IPS DF 4.7 (cell line): ENCODE measurements around the gene SLC12A8.

Experiments
- DNase-seq: peaks from one replicate; pipeline ENCODE4 v3.0.0-alpha.2; 2013; ENCODE audit warnings: low spot score; ENCODE audit errors: extremely low read depth

SLC12A8 gene

DNA sequence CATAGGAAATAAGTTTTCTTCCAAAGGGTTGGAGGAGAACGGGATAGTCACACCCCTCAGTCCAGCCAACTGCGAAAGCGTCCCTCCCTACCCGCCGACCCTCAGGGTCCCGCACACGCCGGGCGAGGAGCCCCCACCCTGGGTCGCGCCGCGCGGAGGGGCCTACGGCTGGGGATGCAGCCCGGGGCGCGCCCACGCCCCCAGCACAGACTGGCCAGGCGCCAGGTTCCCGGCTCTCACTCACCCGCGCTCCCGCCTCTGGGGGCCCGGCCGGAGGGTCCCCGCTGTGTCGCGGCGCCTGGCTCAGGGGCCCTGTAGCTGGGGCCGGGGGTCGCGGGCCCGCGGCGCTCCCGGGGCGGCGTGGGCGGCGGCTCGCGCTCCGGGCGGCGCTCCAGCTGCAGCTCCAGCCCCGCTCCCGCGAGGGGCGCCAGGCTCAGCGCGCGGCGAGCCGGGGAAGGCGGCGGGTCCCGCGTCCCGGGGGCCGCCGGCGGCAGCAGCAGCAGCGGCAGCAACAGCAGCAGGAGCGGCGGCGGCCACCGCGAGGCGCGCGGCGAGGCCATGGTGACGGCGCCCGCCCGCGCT, 157.1 kb downstream of the SLC12A8 start:
- DNase-seq: no peak

DNA sequence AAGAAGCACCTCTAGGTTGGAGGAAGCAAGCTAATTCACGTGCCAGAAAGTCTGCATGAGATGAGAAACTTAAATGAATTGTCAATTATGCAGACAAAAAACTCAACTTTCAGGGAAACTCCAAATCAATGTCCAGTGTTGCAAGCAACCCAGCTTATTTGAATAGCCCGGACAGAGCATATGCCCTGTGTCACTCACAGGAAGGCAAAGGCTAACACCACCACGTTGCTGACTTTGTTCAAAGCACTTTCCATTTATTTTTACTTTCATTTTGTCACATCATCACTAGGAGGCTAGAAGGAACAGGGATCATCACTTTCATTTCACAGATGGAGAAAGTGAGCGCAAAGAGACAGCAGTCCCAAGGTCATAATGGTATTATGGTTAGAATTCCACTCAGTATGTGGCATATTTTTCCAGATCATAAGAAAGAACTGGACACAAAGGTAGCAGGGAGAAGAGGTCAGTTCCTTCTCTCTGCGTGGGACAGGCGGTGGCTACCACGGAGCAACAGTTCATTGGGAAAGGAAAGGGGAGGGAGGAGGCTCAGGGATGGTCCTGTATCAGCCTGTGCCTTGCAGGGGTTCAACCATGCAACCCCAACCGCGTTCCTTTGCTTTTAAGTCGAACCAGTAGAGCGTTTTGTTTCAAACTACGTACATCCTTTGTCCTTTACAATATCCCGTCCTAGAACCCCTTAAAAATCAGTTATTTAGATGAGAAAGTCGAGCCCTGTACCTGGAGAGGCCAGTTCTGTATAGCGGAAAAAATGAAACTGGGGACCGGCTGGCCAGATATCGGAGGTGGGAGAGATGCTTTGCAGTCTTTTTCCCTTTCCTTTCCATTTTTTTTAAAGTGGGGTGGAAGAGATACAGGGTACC, 157.9 kb downstream of the SLC12A8 start:
- no peak for DNase-seq

DNA sequence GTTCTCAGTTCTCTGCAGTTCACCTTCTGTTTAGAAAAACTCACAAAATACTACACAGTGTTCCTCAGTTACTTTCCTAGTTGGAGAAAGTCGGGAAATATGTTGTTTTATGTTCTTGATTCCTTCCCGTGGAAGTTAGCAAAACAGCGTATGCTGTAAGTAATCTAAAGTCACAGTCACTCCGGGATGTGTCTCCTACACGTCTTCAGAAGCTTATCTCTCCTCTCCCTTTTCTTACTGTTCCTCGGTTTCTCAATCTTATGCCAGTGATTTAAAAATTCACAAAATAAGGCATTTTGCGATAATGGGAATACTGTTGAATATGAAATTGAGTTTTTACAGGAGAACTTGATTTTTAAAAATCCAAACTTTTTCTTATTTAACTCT, 158.5 kb downstream of the SLC12A8 start:
- DNase-seq: no peak

DNA sequence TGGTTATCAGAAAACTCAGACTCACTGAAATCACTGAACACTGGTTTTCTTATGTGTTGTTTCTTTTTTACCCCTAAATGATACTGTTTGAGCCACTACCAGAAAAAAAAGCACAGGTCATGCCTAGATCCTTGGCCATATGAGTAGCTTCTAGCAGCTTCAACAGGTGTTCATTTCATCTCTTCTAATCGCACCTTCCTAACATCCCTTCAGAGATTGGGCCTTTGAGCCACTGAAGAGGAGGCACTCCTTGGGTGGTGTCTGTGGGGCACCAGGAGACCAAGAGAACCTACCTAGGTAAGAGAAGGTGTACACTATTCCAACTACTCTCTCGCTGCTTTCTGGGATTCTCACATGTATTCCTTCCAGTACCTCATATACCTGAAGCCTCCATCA, 159.2 kb downstream of the SLC12A8 start:
- no peak for DNase-seq

DNA sequence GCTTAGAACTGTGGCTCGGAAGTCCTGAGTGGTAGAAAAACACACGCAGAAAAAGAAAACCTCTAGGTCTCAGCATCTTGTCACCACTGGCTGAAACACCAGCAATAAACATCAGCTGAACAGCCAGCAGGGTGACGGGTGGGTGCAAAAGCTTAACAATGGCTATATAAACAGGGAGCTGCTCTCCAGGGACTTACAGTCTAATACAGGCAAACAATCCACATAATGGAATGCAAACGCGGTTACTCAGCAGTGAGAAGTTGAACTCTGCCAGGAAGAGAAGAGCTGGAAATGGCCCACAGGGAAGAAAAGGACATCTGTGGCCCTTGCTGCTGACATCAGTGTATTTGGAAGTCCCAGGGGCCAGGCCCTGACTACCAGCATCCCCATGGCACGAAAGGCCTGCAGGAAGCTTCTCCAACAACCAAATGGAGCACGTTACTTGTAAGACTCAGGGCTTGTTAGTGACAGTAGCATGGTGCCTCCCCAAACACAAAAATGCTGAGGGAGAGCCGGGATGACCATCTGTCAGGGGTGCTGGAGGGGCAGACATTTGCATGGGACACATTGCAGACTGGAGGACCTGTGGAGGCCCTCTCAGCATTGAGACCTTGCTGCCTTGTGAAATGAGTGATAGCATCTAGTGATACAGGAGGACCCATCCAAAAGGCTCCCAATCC, 159.8 kb downstream of the SLC12A8 start:
- DNase-seq: no peak

DNA sequence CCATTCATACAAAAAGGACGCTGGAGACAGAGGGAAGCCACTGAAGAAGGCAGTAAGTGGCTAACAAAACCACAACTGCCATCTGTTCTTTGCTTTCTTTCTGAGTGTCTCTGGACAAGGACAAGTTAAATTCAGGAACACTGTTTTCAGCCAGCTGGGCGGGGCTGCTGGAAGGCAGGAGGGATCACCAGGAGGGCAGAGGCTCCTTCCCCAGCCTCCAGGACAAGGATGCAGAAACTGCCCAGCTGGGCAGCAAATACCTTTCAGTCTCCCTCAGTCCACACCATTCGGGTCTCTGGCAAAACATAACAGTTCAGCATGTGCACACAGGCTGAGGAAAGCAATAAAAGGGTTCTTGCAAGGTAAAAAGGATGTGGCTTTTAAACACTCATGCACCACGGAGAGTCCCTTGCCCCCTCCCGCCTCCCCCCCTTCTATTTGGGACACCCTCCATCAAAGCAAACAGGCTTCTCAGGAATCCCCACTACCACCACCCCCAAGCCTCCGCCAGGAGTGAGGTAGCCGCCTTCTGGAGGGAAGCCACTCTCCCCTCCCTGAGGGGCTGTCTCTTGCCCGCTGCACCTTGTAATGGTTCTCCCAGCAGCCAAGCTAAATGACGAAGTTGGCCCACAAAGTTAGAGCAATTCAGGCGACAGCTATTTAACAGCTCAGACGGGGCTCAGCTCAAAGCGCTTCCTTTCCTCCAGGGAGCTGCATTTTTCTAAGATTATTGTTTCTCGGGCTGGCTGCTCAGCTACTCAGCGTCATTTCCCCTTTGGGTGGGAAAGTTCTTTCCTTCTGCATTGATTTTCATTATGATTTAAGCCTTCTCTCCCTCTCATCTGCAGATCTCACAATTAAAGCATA, 160.6 kb downstream of the SLC12A8 start:
- DNase-seq: no peak

DNA sequence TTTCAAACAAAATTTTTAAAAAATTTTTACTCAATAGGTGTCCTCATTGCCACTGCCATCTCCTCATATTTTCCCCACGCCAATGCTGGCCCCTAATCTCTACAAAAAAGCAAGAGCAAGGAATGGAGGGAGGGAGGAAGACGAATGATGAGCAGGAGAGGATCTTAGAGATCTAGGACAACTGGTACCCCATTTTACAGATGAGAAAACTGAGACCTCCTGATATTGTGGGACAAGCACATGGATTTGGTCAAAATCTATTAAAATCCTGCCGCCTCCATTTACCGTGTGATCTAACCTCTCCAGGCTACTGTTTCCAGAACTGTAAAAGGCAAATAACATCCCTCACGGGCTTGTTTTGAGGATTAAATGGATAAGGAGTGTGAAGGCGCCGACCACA, 161.3 kb downstream of the SLC12A8 start:
- DNase-seq: no peak

DNA sequence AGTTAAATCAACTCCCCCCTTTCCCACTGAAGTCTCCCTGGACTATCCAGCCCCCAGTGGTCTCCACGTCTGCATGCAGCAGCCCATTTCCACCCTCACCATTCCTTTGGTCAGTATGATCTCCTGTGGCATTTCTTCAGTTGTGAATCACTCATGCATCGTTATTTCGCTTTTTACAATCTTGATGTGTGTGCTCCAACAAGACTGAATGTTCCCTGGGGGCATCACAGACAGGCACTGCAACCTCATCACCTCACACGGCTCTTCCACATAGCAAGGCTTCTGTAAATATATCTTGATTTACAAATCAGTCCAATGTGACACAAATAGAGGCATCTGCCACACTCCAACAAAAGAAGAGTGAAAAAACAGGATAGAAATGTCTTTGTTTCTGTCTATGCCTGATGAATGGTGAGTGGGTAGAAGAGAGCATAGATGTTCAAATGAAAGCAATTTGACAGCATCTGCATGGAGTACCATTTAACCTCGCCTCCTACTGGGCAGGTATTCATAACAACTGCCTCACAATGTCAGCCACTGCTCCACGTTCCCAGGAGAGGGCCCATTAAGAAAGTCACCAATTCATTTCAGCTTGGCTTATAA, 162.0 kb downstream of the SLC12A8 start:
- DNase-seq: no peak

DNA sequence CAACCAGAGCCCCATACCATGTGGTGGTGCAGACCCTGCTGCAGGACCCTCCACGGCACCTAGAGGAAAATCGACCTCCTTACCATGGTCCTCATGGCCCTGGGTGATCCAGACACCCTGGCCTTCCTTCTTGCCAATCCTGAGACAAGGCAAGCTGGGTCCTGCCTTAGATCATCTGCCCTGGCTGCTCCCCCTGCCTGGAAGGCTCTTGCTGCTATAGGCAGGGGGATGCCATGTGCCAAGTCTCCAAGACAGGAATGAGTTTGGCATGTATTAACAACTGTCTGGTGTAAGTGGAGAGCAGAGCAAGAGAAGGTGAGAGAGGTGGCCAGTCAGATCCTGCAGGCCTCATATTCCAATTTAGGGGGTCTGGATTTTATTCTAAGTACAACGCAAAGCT, 164.3 kb downstream of the SLC12A8 start:
- DNase-seq: no peak

DNA sequence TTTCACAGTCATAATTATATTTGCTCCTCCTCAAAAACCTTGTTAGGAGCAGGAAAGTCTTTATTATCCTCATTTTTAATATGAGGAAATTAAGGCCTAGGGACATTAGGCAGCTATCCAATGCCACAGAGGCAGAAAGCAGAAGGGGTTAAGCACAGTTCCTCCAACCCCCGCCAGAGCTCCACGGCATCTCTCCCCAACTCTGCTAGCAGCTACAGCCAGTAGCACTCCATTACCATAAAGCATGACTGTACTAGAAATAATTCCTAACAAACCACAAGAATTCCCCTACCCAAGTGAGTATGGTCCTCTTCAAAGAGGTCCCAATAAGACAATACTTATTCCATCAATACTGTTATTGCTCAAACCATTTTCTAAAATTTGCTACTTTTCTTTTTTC, 166.6 kb downstream of the SLC12A8 start:
- no peak for DNase-seq

DNA sequence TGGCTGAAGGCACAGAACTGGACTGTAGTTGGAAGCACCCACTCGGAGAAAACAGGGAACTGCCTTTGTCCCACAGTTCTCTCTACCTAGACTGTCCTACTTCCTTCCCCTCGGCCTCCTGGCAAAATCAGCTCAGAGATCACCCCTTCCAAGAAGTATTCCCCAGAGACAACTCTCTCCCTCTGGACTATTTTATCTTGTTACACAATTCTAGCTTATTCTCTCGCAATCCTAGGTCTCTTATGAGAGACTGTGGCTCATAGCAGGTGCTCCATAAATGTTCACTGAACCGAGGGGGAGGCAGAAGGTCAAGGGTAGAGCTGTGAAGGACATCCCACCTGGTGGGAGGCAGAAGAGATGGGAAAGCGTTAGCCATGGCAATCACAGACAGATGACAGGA, 167.4 kb downstream of the SLC12A8 start:
- DNase-seq: no peak

DNA sequence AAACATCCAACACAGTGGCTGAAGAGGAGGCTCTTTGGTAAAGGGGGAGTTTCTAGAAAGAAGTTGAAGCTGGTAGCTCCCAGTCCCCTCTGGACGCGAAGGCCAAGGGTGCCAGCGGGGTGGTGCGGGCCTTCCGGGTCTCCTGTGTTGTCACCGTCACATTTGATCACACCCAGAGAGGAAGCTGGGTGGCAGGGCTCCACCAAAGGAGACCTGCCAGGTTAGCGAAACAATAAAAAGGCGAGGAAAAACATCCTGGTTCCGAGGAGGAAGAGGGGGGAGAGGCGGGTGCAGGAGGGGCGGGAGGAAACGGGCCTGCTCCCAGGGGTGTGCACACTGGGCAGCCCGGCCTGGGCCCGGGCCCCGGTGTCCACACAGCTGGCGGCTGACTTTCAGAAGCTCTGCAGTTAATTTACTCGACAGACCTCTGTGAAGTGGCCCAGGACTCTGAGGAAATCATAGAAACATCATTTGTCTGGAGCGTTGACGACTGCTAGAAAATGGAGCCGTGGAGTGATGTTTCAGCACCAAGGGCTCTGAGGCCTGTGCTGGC, 168.9 kb downstream of the SLC12A8 start:
- DNase-seq: no peak

DNA sequence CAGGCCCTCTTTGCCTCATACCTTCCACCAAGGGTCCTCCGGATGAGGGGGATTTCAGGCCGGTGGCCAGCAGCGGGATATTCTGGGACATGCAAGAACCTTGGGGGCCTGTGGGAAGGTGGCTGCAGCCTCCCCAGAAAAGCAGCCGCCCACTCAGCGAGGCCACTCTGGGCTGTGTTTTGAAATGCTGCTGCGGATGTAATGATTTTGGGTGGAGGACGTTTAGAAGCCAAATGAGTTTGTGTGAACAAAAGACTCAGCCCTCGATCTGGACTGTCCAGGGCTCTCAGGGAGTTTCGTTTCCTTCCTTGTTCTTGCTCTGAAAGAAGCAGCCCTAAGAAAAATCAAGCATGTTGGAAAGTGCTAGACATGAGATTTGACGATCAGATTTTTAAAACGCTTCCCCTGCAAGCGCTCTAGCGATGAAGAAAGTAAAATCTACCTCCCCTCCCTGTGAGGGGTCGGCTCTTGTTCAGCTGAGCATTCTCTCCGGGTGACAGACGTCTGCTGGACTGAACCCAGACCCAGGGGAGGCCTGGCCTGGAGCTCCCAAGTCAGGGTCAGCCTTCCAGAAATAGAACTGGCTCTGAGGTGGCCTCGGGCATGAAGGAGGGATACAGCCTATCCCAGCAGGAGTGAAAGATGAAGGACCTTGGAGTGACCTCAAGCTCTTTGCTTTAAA, 169.7 kb downstream of the SLC12A8 start:
- no peak for DNase-seq

DNA sequence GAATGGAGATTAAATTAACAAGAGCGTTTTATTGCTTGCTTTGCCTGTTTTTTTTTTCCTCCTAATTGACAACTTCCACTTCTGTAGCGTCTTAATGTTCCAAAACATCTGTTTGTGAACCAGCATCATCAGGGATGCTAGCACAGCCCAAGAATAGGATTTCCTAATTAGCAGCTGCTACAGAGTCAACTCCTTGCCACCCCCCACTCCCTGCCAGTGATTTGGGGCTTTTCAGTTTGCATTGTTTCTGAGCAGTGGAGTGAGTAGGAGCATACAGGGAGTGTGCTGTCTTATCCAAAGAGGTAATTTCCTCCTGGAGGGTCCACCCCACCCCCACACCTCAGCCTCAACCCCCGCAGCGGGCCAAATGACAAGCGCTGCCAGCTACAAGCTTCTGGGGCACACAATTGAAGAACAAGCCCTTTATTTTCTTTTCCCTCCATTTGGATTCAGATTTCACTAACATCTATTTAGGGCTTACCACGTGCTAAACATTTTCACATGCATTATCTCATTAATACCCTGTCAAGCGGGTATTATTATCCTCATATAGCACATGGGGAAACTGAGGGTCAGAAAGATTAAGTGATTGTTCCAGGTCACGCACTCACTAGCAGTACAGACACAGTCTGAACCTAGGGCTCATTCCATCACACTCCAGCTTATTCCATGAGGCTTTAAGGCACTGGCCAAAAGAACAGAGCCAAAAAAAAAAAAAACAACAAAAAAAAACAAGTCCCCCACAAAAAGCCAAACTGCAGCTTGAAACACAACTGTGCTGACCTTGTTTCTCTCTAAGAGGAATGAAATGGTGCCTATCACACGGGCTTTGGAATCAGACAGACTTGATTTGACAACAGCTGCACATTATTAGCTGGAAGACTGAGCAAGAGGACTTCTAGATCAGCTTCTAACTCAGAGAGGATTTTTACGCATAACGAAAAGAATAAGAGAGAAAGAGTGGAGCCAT, 173.1 kb downstream of the SLC12A8 start:
- no peak for DNase-seq

DNA sequence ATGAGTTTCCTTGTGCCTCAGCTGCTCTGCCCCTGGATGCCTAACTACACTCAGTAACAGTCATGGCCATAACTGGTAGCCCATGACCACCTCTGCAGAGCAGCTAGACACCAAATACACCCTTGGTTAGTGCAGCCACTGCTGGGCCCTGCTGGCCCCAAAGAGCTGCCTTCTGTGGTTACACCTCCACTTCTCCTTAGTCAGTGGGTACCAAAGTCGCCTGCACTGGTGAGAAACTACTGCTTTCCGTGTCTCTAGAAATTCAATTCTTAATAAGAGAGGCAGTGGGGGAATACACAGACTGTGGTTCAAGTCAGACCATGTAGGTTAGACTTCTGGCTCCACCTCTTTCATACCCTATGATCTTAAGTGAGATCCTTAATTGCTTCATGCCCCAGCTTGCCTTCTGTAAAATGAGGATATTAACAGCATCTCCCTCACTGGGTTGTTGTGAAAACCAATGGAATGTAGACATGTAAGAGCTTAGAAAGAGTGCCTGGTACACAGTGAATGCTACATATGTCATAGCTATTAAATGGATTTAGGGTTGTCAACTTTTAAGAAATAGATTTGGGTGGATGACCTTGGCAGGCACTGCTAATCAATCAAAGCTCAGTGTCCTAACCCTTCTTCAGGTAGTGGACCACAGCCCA, 174.9 kb downstream of the SLC12A8 start:
- DNase-seq: no peak

DNA sequence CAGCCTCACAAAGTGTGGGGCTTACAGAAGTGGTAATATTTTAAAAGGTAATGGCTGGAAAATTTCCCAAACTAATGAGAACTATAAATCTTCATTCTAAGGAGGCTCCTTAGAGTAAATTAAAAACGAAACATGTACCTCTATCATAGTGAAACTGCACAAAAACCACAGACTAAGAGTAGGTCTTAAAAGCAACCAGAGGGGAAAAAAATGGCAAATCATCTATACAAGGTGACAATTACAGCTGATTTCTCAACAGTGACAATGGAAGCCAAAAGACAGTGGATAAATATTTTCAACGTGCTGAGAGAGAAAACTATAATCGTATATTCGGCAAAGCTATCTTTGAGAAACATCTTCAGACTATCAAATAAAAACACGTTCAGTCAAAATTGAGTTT, 177.3 kb downstream of the SLC12A8 start:
- DNase-seq: no peak

DNA sequence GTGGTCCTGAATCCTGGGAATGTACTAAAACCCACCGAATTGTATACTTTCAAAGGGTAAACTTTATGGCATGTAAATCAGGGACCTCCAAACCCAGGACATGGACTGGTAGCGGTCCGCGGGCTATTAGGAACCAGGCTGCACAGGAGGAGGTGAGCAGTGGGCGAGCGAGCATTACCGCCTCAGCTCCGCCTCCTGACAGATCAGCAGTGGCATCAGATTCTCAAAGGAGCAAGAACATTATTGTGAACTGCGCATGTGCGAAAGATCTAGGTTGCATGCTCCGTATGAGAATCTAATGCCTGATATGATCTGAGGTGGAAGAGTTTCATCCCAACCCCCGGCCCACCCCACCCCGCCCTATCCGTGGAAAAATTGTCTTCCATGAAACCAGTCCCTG, 178.9 kb downstream of the SLC12A8 start:
- no peak for DNase-seq

DNA sequence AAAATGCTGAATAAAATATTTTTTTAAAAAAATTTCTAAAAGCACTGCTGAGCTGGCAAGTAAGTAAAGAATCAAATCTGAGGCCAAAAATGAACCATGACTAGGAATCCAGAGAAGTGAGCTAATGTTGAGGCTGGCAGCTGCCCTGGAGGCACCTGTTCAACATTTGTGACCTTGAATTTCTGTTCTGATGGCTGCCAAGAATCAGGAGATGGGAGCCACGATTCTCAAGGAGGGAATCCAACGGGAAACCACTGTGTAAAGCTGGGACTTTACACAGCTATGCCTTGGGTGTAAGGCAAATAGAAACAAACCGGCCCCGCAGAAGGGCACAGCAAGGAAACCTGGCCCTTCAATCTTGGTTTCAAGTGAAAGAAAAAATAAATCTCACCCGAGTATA, 179.4 kb downstream of the SLC12A8 start:
- DNase-seq: no peak

DNA sequence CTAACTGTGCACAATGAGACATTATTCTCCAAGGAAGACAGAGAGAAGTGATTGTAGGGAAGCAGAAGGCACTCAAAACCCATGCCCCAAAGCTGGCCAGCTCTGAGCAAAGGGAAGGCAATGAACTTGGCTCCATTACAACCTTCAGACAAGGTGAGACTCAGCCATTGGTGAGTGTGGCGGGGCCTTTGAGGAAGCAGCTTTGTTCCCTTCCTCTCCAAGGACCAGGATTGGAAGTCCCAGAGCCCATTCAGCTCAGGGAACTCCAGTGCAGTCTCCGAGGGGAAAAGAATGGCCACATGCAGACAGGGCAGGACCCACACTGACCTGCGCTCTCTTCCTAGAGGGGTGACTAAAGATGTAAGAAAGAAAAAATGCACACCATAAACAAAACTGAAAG, 179.9 kb downstream of the SLC12A8 start:
- no peak for DNase-seq
